GM19035 (cell line): Measurements from ENCODE around the gene NQO2.
"Not testable (repeated sequence)": the region's sequence is repeated elsewhere in the genome, so short reads cannot be mapped to it uniquely, and the experiment has no call there.

Experiments used
- ATAC-seq: cut with Tn5 transposase; IDR thresholded peaks from one replicate; pipeline ENCODE4 v1.9.1; 2021; ENCODE audit not compliant: unreplicated experiment

Gene NQO2

DNA sequence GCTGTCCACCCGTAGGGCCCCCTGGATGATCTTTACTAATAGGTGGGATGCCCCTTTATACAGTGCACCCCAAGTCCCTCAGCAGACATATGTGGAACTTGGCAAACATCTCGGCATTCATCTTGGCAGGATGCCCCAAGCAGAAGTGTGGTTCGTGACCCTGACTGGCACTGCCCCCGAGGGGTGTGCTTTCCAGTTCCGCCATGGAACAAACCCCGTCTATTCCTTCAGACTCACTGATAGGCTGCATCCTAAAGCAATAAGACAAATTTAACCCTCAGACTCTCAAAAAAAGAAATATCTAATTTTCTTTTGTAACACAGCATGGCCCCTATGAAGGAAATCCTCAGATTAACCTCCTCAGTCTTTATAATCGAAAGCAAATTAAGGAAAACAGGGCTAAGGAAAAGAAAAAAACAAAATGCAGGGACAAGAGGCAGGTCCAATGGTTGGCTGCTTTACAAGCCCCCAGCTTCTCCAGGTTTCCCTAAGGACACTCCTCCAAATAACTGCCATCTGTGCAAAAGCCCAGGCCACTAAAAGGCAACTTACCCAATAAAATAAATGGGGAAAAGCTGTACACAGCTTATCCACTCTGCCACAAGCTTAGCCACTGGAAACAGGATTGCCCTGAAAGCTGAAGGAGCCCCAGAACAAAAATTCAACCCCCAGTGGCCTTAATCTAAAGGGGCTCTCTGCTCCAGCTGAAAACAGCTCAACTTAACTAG lies 38.1 kb downstream of the NQO2 start:
- no peak for ATAC-seq

DNA sequence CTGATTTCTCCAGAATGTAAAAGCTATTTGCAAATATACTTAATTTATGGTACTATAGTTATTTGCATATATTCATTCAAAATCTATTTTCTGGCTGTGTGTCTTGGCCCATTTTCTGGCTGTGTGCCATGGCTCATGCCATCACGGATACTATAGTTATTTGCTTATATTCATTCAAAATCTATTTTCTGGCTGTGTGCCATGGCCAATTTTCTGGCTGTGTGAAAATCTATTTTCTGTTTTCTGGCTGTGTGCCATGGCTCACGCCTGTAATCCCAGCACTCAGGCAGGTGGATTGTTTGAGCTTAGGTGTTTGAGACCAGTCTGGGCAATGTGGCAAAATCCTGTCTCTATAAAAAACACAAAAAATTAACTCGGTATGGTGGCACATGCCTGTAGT lies 39.7 kb downstream of the NQO2 start:
- no peak for ATAC-seq

DNA sequence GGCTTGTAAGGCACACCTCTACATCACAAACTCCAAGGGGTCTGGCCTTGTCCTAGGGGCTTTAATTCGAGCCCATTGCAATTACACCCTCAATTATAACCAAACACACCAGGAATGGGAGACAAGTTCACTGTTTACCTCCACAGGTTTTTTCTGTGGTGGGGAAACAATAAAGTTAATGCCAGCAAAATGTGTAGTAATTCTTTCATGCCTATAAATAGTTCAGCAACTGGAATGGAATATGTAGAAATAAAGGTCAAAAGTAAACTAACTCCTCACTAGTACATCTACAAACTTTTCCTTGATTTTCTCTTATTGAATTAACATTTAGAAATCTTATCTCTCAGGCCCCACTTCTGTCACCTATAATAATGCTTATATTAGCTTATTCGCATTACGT lies 41.5 kb downstream of the NQO2 start:
- no peak for ATAC-seq

DNA sequence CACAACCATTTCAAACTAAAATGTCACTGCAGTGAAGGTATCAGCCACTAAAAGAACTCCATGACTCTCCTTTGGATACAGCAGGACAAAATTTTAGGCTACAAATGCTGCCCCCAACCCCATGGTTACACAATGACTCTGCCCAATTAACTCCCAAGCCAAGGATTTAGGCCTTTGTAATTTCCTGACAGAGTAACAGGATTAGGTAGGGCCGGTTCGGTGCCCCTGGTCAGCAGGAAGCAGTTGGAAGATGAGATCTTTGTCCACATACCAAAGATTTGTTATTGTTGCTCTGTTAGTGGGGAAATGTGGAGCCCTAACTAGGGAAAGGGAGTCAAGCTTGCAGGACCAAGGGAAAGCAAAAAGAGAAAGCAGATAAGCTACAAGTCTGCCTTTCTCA lies 41.9 kb downstream of the NQO2 start:
- ATAC-seq: no peak

DNA sequence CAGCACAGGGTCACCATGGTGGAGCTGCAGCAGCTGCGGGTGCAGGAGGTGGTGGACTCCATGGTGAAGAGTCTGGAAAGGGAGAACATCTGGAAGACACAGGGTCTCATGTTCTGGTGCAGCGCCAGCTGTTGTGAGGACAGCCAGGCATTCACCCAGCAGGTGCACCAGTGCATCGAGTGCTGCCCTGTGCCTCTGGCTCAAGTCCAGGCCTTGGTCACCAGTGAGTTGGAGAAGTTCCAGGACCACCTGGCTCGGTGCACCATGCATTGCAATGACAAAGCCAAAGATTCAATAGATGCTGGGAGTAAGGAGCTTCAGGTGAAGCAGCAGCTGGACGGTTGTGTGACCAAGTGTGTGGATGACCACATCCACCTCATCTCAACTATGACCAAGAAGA lies 45.7 kb downstream of the NQO2 start:
- ATAC-seq: no peak

DNA sequence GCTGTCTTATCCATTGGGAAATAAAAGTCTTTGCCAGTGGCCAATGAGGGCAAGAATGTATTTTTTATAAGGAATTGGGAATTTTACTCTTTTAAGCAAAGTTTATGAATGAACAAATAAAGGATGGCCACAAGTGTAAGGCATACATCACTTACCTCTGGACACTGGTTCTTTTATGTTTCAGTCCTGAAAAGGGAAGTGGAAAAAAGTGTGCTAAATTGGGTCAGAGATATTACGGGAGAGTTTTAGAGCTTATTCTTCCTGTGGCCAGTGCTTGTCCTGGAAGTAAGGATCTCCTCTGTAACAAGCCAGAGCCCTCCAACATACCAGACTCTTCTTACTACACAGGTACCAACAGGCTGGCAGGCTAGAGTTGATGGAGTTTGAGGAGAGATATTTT lies 46.1 kb downstream of the NQO2 start:
- ATAC-seq: no peak

DNA sequence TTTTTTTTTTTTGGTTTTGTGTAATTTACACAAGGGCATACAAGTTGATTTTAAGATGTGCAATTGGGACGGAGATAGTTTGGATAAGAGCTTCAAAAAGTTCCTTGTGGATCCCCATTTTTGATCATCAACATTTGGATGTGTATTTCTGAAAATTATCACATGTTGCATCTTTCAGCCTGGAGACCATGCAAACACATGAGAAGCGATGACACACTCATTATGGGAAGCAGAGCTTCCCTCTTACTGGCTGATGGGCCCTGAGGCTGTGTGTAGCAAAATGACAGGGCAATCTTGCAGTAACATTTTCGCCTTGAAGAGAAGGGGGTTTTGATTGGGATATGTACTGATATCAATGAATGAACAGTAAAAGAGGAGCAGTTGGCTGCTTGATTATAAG lies 46.6 kb downstream of the NQO2 start:
- no peak for ATAC-seq

DNA sequence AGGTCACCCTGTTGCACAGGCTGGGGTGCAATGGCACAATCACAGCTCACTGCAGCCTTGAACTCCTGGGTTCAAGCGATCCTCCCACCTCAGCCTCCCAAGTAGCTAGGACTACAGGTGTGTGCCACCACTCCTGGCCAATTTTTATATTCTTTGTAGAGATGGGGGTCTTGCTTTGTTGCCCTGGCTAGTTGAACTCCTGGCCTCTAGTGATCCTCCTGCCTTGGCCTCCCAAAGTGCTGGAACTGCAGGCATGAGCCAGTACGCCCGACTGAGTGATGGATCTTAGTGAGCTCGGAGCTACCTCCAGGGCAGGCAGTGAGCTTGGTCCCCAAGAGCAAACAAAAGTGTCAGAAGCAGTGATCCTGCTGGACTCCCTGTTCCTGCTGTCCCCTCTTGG lies 48.3 kb downstream of the NQO2 start:
- not testable (repeated sequence) for ATAC-seq

DNA sequence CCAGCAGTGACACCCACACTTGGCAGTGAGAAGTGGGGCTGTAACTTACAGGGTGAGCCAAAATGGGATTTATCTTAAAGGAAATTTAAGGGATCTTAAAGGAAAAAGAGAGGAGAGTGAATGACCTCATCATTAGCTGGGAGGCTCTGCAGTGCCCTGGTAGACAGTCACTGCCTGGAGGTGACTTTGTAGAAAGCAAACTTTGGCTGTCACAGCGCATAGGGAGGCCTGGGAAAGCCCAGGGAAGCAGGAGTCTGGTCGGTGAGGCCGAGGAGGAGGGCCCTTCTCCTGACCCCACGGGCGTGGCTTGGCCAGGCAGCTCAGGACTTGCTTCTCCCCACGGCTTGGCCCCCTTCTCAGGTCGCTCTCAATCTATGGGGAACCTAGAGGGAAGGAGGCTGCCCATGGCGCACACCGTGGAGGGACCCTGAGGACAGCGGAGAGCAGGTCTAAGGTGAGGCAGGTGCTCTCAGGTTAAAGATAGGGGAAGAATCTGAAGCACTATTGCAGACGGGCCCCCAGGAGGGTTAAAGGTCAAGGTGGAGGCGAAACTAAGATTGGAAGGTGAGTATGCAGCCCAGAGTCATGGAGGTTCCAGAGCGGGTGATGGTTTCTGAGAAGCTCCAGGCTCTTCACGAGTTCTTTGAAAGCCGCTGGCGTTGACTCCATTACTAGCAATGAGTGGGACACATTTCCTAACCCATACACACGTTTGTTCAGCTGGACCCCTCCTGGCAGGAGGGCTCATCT lies 53.0 kb downstream of the NQO2 start:
- ATAC-seq: no peak

DNA sequence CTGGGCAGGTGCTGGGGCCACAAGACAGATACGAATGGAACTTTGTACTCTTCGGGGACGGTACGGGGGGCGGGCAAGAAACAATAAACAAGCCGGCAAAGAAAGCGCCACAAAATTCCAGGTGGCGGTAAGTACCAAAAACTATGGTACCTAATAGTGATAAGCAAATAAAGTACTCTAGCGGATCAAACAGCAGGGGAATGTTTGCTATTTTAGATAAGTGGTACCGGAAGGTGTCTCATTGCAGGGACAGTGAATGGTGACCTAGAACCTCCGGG lies 53.5 kb downstream of the NQO2 start:
- no peak for ATAC-seq

DNA sequence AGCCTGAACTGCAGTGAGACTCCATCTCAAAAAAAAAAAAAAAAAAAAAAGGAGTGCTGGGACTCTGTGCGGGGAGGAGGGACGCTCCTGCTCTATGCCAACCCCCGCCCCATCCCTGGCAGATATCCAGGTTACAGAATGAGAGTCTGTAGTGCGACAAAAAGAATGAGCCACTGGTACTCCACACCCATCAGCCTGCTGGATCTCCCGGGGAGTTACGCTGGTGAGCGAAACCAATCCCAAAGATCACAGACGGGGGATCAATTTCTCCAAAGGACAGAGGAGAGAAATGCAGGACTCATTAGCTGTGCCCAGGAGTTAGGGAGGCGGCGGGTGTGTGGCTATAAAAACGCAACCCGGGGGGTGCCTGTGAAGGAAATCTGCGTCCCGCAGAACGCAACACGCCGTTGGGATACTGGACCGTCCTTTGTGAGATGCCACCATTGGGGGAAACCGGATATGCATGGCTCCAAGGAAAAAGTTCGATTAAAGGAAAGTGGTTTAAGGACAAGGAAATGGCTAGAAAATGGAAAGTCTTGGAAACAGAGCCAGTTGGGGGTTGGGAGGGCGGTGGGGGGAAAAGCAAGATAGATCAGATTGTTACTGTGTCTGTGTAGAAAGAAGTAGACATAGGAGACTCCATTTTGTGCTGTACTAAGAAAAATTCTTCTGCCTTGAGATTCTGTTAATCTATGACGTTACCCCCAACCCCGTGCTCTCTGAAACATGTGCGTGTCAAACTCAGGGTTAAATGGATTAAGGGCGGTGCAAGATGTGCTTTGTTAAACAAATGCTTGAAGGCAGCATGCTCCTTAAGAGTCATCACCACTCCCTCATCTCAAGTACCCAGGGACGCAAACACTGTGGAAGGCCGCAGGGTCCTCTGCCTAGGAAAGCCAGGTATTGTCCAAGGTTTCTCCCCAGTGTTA lies 54.8 kb downstream of the NQO2 start:
- not testable (repeated sequence) for ATAC-seq

DNA sequence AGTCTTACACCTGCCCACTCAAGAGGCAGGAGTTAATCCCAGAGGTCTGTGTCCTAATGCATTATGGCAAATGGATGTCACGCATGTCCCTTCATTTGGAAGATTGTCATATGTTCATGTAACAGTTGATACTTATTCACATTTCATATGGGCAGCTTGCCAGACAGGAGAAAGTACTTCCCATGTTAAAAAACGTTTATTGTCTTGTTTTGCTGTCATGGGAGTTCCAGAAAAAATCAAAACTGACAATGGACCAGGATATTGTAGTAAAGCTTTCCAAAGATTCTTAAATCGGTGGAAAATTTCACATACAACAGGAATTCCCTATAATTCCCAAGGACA lies 55.4 kb downstream of the NQO2 start:
- ATAC-seq: not testable (repeated sequence)

DNA sequence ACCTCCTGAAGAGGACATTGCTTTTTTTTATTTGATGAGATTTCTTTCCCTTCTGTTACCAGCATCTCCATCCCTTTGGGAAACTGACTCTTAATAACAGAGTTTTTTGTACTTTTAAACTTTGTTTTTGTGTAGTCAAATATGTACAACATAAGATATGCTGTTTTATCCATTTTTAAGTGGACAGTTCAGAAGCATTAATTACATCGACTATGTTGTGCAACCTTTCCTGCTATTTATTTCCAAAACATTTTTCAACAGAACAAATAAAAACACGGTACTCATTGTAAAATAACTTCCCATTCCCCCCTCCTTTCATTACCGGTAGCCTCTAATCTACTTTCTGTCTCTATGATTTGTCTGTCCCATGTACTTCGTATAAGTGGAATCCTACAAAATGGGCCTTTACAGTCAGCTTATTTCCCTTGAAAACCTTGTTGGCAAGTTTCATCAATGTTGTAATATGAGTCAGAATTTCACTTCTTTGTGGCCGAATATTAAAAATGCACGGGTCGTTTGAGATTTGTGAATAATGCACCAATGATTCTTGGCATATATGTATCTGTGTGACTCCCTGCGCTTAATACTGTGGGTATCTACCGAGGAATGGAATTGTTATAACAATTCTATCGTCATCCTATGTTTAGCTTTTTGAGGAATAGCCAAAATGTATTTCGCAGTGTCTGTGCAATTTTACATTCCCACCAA lies 57.5 kb downstream of the NQO2 start:
- no peak for ATAC-seq

DNA sequence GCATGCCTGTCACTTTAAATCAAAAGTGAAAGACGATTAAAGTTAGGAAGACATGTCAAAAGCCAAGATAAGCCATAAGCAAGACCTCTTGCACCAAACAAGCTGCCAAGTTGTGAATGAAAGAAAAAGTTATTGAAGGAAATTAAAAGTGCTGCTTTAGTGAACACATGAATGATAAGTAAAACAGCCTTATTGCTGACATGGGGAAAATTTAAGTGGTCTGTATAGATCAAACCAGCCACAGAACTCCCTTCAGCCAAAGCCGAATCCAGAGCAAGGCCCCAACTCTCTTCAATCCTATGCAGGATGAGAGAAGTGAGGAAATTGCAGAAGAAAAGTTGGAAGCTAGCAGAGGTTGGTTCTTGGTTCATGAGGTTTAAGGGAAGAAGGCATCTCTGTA lies 59.3 kb downstream of the NQO2 start:
- no peak for ATAC-seq

DNA sequence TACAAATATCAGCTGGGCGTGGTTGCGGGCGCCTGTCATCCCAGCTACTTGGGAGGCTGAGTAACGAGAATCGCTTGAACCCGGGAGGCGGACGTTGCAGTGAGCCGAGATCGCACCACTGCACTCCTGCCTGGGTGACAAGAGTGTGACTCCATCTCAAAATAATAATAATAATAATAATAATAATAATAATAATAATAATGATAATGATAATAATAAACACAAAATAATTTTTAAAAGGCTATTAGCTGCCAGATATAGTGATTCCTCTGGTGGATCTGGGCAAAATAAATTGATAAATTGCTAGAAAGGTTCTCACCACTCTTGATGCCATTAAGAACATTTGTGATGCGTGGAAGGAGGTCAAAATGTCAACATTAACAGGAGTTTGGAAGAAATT lies 60.4 kb downstream of the NQO2 start:
- not testable (repeated sequence) for ATAC-seq

DNA sequence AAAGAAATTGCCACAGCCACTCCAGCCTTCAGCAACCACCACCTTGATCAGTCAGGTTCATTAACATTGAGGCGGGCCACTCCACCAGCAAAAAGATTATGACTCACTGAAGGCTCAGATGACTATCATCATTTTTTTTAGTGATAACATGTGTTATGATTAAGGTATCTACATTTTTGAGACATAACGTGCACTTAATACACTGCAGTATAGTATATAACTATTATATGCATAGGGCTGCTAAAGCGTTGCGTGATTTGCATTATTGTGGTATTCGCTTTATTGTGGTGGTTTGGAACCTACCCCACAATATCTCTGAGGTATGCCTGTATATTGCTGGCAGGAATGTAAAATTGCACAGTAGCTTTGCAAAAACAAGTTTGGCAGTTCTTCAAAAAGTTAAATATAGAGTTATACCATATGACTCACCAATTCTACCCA lies 61.8 kb downstream of the NQO2 start:
- no peak for ATAC-seq

DNA sequence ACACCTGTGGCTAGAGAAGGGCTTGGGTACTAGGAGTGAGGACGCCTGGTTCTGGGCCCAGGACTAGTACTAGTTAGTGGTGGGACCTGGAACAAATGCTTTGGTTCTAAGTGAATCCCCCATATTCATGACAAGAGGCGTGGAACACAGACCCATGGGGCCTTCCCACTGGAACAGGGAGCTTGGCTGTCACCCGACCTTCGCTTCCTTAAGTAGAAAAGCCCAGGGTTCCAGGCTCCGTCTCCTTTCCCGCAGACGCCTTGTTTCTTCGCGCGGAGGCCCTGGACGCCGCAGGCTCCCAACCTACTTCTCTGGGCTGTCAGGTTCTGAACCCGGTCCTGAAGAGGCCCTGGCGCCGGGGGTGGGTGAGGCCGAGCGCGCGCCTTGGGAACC lies 63.6 kb downstream of the NQO2 start:
- not testable (repeated sequence) for ATAC-seq

DNA sequence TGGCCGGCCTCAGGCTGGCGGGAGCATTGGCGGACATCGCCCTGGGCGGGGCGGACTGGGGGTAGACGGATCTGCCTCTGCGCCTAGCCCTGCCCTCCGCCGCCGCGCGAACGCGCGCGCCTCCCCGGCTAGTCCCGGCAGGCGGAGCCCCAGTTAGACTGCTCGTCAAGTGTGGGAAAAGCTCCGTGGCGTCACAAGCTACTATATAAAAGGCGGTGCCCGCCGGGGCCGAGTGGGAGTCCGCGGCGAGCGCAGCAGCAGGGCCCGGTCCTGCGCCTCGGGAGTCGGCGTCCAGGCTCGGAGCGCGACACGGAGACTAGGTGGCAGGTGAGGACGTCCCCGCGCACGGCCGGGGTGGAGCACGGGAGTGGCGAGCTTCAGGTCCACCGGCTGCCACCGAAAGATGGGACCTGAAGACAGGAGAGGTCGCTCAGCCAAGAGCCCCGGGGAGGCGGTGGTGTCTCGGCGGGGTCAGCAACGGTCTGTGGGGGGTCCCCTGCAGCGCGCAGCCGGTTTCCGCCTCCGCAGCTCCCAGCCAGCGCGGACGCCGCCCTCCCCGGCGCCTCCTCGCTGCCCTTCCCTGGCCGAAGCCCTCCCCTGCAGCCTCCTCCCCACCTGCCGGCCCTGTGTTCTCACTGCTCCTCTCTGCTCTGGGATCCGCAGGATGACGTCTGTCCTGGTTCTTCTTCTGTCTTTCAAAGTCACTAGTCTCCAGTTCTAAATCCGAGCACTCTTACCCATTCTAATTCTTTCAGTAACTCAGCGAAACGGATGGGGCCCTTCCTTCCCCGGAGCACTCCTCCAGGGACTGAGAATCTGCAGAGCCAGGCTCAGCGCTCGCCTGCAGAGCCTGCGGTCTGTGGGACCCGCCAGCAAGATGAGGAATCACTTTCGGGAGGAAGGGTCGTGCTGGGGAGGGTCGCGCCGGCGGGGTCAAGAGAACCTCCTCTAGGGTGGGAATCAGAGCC lies 64.3 kb downstream of the NQO2 start:
- peak; percentile 65 for ATAC-seq

DNA sequence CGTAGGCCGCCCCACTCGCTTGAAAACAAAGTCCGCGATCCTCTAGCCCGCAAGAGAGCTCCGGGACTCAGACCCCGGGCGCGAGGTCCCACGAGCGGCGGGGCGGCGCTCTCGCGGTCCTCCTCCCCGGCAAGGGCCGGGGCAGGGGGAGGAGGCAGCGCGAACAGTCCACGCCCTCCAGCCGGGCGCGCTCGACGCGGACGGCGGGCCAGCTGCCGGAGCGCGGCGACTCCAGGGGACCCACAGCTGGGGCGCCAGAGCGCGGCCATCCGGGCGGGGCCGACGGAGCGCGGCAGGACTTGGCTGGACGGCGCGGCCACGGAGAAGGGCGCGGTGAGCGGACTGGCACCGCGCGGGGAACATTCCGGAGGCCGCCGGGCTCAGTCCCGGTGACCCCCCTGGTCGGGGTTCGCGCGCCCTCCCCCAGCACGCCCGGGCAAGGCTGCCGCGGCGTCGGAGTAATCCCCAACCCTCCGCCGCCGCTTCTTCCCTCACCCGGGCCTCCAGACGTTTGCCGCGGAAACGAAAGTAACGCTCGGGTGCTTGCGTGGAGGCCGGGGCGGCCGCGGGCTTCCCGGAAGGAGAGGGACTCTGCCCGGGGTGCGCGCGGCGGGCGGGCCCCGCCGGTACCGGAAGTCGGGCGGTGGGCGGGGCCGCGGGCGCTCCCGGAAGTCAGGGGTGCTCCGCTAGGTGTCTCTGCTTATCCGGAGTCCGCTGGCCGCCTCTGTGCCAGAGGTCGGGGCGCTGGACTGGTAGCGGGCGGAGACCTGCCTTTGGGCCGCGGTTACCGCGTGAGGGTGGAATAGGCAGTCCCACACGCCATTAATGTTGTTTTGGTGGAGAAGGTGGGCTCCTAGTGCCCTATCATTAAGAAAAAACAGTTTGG lies 68.9 kb downstream of the NQO2 start, which contains the start of gene RIPK1:
RIPK1 (plus strand) TSS at position 166 of the 886 bp plus-strand sequence. CDS start 8,330 bp downstream, outside the sequence.
- peak; percentile 85 for ATAC-seq
